ENCODE measurements around the gene VAMP2. TPM values are rescaled to one million over a fixed set of nuclear protein-coding genes. Genes with fewer than 3 reads are reported as not detected.

The VAMP2 gene
- total and polyA plus RNA-seq, 9 of the 15 experiments (the other 6 are each of a cell fraction or from before 2014, with no cell fraction given), result 2.3 to 31.8 (median 6.0) TPM

- TF ChIP-seq MAX (CRISPR knock-in tag; IDR thresholded peaks at IDR 0.05) (peak; percentile 75; the same call in 1 of the 2 replicates), CTBP1 (IDR thresholded peaks at IDR 0.05; ENCODE audit: borderline replicate concordance) (peak; percentile 18; the same call in 1 of the 2 replicates), ZNF274 (IDR thresholded peaks at IDR 0.05; ENCODE audit: borderline replicate concordance, low read depth, low read length) (no peak), TCF3 (CRISPR knock-in tag; IDR thresholded peaks at IDR 0.05) (no peak; the same call in 1 of the 2 replicates), MYBL2 (IDR thresholded peaks at IDR 0.05; ENCODE audit: low read depth) (no peak), MYBL2 (CRISPR knock-in tag; IDR thresholded peaks at IDR 0.05; ENCODE audit: borderline replicate concordance) (no peak), PCBP2 (IDR thresholded peaks at IDR 0.05; ENCODE audit: low read depth, low read length, poor library complexity, severe bottlenecking) (no peak), MECOM (CRISPR knock-in tag; IDR thresholded peaks at IDR 0.05) (no peak), PRPF4 (IDR thresholded peaks at IDR 0.05; ENCODE audit: insufficient read depth, low read depth, low read length, poor library complexity, severe bottlenecking) (no peak), DLX4 (CRISPR knock-in tag; IDR thresholded peaks at IDR 0.05) (no peak), PTRF (tag; IDR thresholded peaks at IDR 0.05) (no peak), ZFP30 (CRISPR knock-in tag; IDR thresholded peaks at IDR 0.05; ENCODE audit: borderline replicate concordance) (no peak), SP1 (CRISPR knock-in tag; IDR thresholded peaks at IDR 0.05) (peak; percentile 52; the same call in 1 of the 2 replicates), ZNF124 (CRISPR knock-in tag; IDR thresholded peaks at IDR 0.05) (no peak), FOXO4 (CRISPR knock-in tag; IDR thresholded peaks at IDR 0.05) (no peak), BACH1 (tag; IDR thresholded peaks at IDR 0.05) (no peak), TBL1XR1 (IDR thresholded peaks at IDR 0.05; ENCODE audit: low read length in 2 of 2) (peak in 1 of 2 experiments; percentile 77; a peak in 1 of 4 replicates), ZNF3 (CRISPR knock-in tag; IDR thresholded peaks at IDR 0.05) (no peak), JUNB (CRISPR knock-in tag; conservative IDR thresholded peaks at IDR 0.05) (no peak), TFE3 (CRISPR knock-in tag; IDR thresholded peaks at IDR 0.05) (no peak), GABPA (tag; conservative IDR thresholded peaks at IDR 0.05; ENCODE audit: low read depth) (no peak), KDM1A (IDR thresholded peaks at IDR 0.05) (no peak)
Measured at GRCh38 chr17:8185582-8186445, 23.1 kb upstream of the VAMP2 start (continued).
